GM12878 (cell line): ENCODE results near the gene ZNF595. TPM values are rescaled to one million over a fixed set of nuclear protein-coding genes. Genes with fewer than 3 reads are reported as not detected.
"Not testable (repeated sequence)": the region's sequence is repeated elsewhere in the genome, so short reads cannot be mapped to it uniquely, and the experiment has no call there.

ENCODE experiments used
- ATAC-seq: fragments of 200-7000 bp; cut with Tn5 transposase; 3 replicates; pipeline ENCODE4 v1.9.1; 2020; ENCODE audit warnings: mild to moderate bottlenecking, moderate library complexity
- BruUV-seq: library from RNA; stranded (reverse); fragments of 400-500 nt; replicated peaks from 2 replicates; lab custom pipeline; 2021; lab: Mats Ljungman, UMichigan
- CTCF ChIA-PET: fragments of 300-600 bp; sonication (Branson Sonifier 250); formaldehyde crosslinking; extraction: SDS; loops from one replicate; lab custom pipeline; 2021; ENCODE audit warnings: inconsistent platforms; lab: Yijun Ruan, JAX
- POLR2A ChIA-PET: fragments of 350-600 bp; formaldehyde crosslinking; extraction: SDS; loops from one replicate; lab custom pipeline; 2021; ENCODE audit warnings: inconsistent platforms; lab: Charles Lee
- RAD21 ChIA-PET: fragments of 300-600 bp; sonication (Branson Sonifier 250); formaldehyde crosslinking; loops from one replicate; lab custom pipeline; 2023; ENCODE audit warnings: antibody characterized with exemption; ENCODE audit not compliant: unreplicated experiment; lab: Charles Lee
- SMC1A ChIA-PET: fragments of 300-600 bp; sonication (Branson Sonifier 250); formaldehyde crosslinking; loops from one replicate; lab custom pipeline; 2023; ENCODE audit not compliant: unreplicated experiment, uncharacterized antibody; lab: Charles Lee
- DNase-seq: peaks from one replicate; pipeline ENCODE4 v3.0.0-alpha.2; 2011; ENCODE audit warnings: low read depth, low spot score
- FAIRE-seq: peaks from 3 replicates; lab custom pipeline; 2011; peaks lifted over from hg19 to GRCh38; lab: Jason Lieb, UNC
- H2AFZ ChIP-seq: 2 replicates; pipeline ENCODE4 v1.6.0; 2011; ENCODE audit warnings: low read depth, low read length, control low read depth; ENCODE audit not compliant: control insufficient read depth
- H3K27ac ChIP-seq: 2 replicates; pipeline ENCODE4 v1.5.1; 2011; ENCODE audit warnings: control low read depth; ENCODE audit not compliant: control insufficient read depth, insufficient read depth
- H3K27me3 ChIP-seq, 2 experiments: replicated peaks in 1 of 2; 2 replicates each; pipeline versions ENCODE4 v1.6.0 to v1.6.1; 2011; ENCODE audit warnings: low read length in 1 of 2; ENCODE audit not compliant: control insufficient read depth in 2 of 2, insufficient read depth in 2 of 2
- H3K36me3 ChIP-seq, 2 experiments: 2 replicates each; pipeline ENCODE4 v1.5.1; 2011; ENCODE audit warnings: low read length in 1 of 2; ENCODE audit not compliant: control insufficient read depth in 2 of 2, insufficient read depth in 2 of 2
- H3K4me1 ChIP-seq: 2 replicates; pipeline ENCODE4 v1.6.1; 2011; ENCODE audit warnings: mild to moderate bottlenecking, low read length, moderate library complexity, mixed read lengths; ENCODE audit not compliant: control insufficient read depth, insufficient read depth
- H3K4me2 ChIP-seq: 2 replicates; pipeline ENCODE4 v1.6.0; 2011; ENCODE audit warnings: control low read depth; ENCODE audit not compliant: control insufficient read depth, insufficient read depth
- H3K4me3 ChIP-seq: fragments of 200-600 bp; sonication (generic); 2 replicates; pipeline ENCODE4 v1.5.1; 2016
- H3K79me2 ChIP-seq: 2 replicates; pipeline ENCODE4 v1.6.0; 2011; ENCODE audit warnings: low read length; ENCODE audit not compliant: control insufficient read depth, insufficient read depth
- H3K9ac ChIP-seq: 2 replicates; pipeline ENCODE4 v1.8.0; 2011; ENCODE audit warnings: low read length, control low read depth, mixed read lengths; ENCODE audit not compliant: control insufficient read depth, insufficient read depth
- H3K9me3 ChIP-seq: replicated peaks from 3 replicates; pipeline ENCODE4 v1.5.1; 2011; ENCODE audit warnings: mild to moderate bottlenecking, low read length; ENCODE audit not compliant: control insufficient read depth, insufficient read depth
- H4K20me1 ChIP-seq: 2 replicates; pipeline ENCODE4 v1.6.0; 2011; ENCODE audit not compliant: control insufficient read depth, insufficient read depth
- CREM ChIP-seq: IDR thresholded peaks from 2 replicates; pipeline ENCODE4 v1.6.1; 2014; ENCODE audit warnings: antibody characterized with exemption, low read depth
- EGR1 ChIP-seq, 2 experiments: IDR thresholded peaks; 1 replicate in 1 of 2; 2 replicates in 1 of 2; pipeline ENCODE4 v1.6.1; 2011 to 2012; ENCODE audit warnings: low read depth in 2 of 2, low read length in 2 of 2, borderline replicate concordance in 1 of 2, mild to moderate bottlenecking in 1 of 2, moderate library complexity in 1 of 2
- HCFC1 ChIP-seq: fragments of 150-350 bp; IDR thresholded peaks from 2 replicates; pipeline ENCODE4 v1.6.1; 2014; ENCODE audit warnings: low read length
- HDAC2 ChIP-seq: fragments of 200-600 bp; sonication (generic); IDR thresholded peaks from 2 replicates; pipeline ENCODE4 v1.6.1; 2017
- MTA3 ChIP-seq: IDR thresholded peaks from 2 replicates; pipeline ENCODE4 v1.6.1; 2012; ENCODE audit warnings: low read length, inconsistent platforms, borderline replicate concordance
- NBN ChIP-seq: fragments of 450-650 bp; IDR thresholded peaks from 2 replicates; pipeline ENCODE4 v1.6.1; 2016
- NFIC ChIP-seq: IDR thresholded peaks from 2 replicates; pipeline ENCODE4 v1.6.1; 2012; ENCODE audit warnings: low read depth, mild to moderate bottlenecking, inconsistent platforms, low read length, moderate library complexity
- PAX8 ChIP-seq: fragments of 450-650 bp; IDR thresholded peaks from 2 replicates; pipeline ENCODE4 v1.6.1; 2017; ENCODE audit warnings: mild to moderate bottlenecking, moderate library complexity
- SMARCA5 ChIP-seq: fragments of 450-650 bp; IDR thresholded peaks from 2 replicates; pipeline ENCODE4 v1.6.1; 2017; ENCODE audit warnings: mild to moderate bottlenecking
- ZNF274 ChIP-seq: IDR thresholded peaks from one replicate; pipeline ENCODE4 v1.8.0; 2011; ENCODE audit not compliant: insufficient read length, insufficient read depth
- WGBS: methylation state at CpG from one replicate; pipeline ENCODE4 v1.1.6; 2016; ENCODE audit warnings: low lambda C conversion rate; ENCODE audit not compliant: insufficient replicate concordance, insufficient coverage; ENCODE audit errors: missing lambda C conversion rate; 5-methylcytosine and 5-hydroxymethylcytosine counted together
- in situ Hi-C: fragments of 300-500 bp; cut with MboI; formaldehyde crosslinking; loops from 9 replicates; pipeline ENCODE4 v1.14.3; 2018; ENCODE audit warnings: mixed read lengths
- intact Hi-C: fragments of 100-400 bp; cut with micrococcal nuclease; formaldehyde crosslinking; loops from one replicate; pipeline ENCODE4 v1.14.2; 2022; ENCODE audit not compliant: unreplicated experiment
- polyA plus RNA-seq, 11 experiments: library from polyadenylated mRNA; depleted of rRNA in 4 of 11; unstranded in 6 of 11; stranded (reverse) in 5 of 11; fragments of >200 nt; fragmentation: Nextera tagmentation in 4 of 11; fragmentation: Illumina TruSeq in 1 of 11; extraction: Ambion mirVana in 4 of 11; extraction: Trizol in 1 of 11; gene quantifications; 1 replicate in 1 of 11; 2 replicates in 10 of 11; pipeline versions ENCODE4 v1.2.1 to v1.2.3, GENCODE V29; 2011 to 2016; ENCODE audit warnings: inconsistent platforms in 2 of 11, missing spikeins in 2 of 11, low read depth in 1 of 11
- total RNA-seq, 4 experiments: library from RNA; depleted of rRNA in 3 of 4; stranded (reverse); fragments of >200 nt in 3 of 4; fragmentation: Illumina TruSeq in 1 of 4; extraction: Trizol in 1 of 4; gene quantifications; 2 replicates each; pipeline versions ENCODE4 v1.2.1 to v1.2.3, GENCODE V29; 2013 to 2021
- TF ChIP-seq, protein P1 (sequence below): fragments of 450-650 bp; formaldehyde crosslinking; IDR thresholded peaks from 2 replicates; pipeline ENCODE4 v1.4.0; 2022; ENCODE audit warnings: mild to moderate bottlenecking, moderate library complexity
- TF ChIP-seq, protein P2 (sequence below): fragments of 450-650 bp; IDR thresholded peaks from 2 replicates; pipeline ENCODE4 v1.6.1; 2018; ENCODE audit warnings: mild to moderate bottlenecking, low read depth, moderate library complexity; ENCODE audit not compliant: partially characterized antibody

Gene ZNF595
- total and polyA plus RNA-seq, 10 of the 15 experiments (the other 5 are each of a cell fraction or from before 2014, with no cell fraction given), result 0.14 to 0.21 (median 0.18) TPM; not detected in 7

DNA sequence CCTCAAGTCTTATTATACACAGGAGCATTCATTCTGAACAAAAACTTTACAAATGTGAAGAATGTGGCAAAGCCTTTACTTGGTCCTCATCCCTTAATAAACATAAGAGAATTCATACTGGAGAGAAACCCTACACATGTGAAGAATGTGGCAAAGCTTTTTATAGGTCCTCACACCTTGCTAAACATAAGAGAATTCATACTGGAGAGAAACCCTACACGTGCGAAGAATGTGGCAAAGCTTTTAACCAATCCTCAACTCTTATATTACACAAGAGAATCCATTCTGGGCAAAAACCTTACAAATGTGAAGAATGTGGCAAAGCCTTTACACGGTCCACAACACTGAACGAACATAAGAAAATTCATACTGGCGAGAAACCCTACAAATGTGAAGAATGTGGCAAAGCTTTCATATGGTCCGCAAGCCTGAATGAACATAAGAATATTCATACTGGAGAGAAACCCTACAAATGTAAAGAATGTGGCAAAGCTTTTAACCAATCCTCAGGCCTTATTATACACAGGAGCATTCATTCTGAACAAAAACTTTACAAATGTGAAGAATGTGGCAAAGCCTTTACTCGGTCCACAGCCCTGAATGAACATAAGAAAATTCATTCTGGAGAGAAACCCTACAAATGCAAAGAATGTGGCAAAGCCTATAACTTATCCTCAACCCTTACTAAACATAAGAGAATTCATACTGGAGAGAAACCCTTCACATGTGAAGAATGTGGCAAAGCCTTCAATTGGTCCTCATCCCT, 33.6 kb downstream of the ZNF595 start:
- H2AFZ ChIP-seq, RAD21 ChIA-PET, FAIRE-seq, H3K79me2 ChIP-seq, H3K27ac ChIP-seq, intact Hi-C loops, H3K9ac ChIP-seq, DNase-seq, H3K27me3 ChIP-seq, CTCF ChIA-PET, in situ Hi-C loops, H3K9me3 ChIP-seq, H4K20me1 ChIP-seq, H3K4me3 ChIP-seq, H3K36me3 ChIP-seq, H3K4me1 ChIP-seq, BruUV-seq, H3K4me2 ChIP-seq, POLR2A ChIA-PET, ATAC-seq, SMC1A ChIA-PET: not testable (repeated sequence)
- WGBS, result 36% methylated on average over 7 of the region's 7 CpGs
- TF ChIP-seq ZNF274, result peak; percentile 44

DNA sequence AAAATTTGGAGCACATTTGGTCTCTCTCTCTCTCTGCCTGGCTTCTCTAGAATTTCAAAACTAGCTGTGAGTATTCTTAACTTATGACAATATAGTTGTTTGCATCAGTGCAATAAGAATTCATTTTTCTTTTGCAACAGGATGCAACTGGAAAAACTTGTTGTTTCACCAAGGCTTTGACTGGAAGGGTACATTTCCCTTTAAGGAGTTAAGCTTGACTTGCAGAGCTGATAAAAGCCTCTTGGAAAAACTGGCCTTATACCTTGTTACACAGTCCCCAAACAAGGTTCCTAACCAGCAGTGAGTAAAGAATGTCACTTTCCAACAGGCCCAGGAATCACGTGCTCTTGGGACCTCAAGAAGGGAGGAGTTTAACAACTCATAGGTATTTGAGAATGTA, 45.3 kb downstream of the ZNF595 start:
- Histone ChIP-seq H3K9ac (no peak overlapping the region), H2AFZ (no peak overlapping the region), H3K4me2 (no peak overlapping the region), H3K9me3 (peaks cover 6% of the 10 kb centered on the region; the same call in 1 of the 3 replicates), H3K4me3 (no peak overlapping the region), H3K27ac (no peak overlapping the region), H4K20me1 (no peaks in the 10 kb centered on the region), H3K4me1 (no peaks in the 10 kb centered on the region), H3K79me2 (no peaks in the 10 kb centered on the region), H3K36me3 (no peaks in the 10 kb centered on the region), H3K27me3 (no peaks in the 10 kb centered on the region)
- 0% methylated on average over 1 of the region's 1 CpG for WGBS
- no TSS peak for BruUV-seq
- DNase-seq, result no peak
- in situ Hi-C loops, result no loop called here
- intact Hi-C loops, result no loop called here
- ChIA-PET RAD21 (no interaction called here), POLR2A (no interaction called here), CTCF (no interaction called here), SMC1A (no interaction called here)
- FAIRE-seq, result no peak
- no peak for ATAC-seq
- no peak for TF ChIP-seq PAX8
- TF ChIP-seq, protein P1, sequence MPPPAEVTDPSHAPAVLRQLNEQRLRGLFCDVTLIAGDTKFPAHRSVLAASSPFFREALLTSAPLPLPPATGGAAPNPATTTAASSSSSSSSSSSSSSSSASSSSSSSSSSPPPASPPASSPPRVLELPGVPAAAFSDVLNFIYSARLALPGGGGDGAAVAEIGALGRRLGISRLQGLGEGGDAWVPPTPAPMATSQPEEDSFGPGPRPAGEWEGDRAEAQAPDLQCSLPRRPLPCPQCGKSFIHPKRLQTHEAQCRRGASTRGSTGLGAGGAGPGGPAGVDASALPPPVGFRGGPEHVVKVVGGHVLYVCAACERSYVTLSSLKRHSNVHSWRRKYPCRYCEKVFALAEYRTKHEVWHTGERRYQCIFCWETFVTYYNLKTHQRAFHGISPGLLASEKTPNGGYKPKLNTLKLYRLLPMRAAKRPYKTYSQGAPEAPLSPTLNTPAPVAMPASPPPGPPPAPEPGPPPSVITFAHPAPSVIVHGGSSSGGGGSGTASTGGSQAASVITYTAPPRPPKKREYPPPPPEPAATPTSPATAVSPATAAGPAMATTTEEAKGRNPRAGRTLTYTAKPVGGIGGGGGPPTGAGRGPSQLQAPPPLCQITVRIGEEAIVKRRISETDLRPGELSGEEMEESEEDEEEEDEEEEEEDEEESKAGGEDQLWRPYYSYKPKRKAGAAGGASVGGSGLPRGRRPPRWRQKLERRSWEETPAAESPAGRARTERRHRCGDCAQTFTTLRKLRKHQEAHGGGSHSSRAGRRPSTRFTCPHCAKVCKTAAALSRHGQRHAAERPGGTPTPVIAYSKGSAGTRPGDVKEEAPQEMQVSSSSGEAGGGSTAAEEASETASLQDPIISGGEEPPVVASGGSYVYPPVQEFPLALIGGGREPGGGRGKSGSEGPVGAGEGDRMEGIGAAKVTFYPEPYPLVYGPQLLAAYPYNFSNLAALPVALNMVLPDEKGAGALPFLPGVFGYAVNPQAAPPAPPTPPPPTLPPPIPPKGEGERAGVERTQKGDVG (CRISPR knock-in tag), result no peak
- TF ChIP-seq, protein P2, sequence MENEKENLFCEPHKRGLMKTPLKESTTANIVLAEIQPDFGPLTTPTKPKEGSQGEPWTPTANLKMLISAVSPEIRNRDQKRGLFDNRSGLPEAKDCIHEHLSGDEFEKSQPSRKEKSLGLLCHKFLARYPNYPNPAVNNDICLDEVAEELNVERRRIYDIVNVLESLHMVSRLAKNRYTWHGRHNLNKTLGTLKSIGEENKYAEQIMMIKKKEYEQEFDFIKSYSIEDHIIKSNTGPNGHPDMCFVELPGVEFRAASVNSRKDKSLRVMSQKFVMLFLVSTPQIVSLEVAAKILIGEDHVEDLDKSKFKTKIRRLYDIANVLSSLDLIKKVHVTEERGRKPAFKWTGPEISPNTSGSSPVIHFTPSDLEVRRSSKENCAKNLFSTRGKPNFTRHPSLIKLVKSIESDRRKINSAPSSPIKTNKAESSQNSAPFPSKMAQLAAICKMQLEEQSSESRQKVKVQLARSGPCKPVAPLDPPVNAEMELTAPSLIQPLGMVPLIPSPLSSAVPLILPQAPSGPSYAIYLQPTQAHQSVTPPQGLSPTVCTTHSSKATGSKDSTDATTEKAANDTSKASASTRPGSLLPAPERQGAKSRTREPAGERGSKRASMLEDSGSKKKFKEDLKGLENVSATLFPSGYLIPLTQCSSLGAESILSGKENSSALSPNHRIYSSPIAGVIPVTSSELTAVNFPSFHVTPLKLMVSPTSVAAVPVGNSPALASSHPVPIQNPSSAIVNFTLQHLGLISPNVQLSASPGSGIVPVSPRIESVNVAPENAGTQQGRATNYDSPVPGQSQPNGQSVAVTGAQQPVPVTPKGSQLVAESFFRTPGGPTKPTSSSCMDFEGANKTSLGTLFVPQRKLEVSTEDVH, result no peak
- no peak for TF ChIP-seq EGR1 (IDR thresholded peaks at IDR 0.05; ENCODE audit: borderline replicate concordance in 1 of 2, low read depth in 2 of 2, low read length in 2 of 2)
- no peak for TF ChIP-seq HCFC1
- no peak for TF ChIP-seq MTA3
- no peak for TF ChIP-seq CREM
- TF ChIP-seq NBN, result no peak
- TF ChIP-seq HDAC2, result no peak
- no peak for TF ChIP-seq NFIC
- no peak for TF ChIP-seq SMARCA5
